ENCODE measurements around the gene CLK3. TPM values are rescaled to one million over a fixed set of nuclear protein-coding genes. Genes with fewer than 3 reads are reported as not detected.
"Not testable (repeated sequence)": the region's sequence is repeated elsewhere in the genome, so short reads cannot be mapped to it uniquely, and the experiment has no call there.

The CLK3 gene
- total RNA-seq, 4 donors from 2014 or later, result 45.4 to 152 (median 105) TPM

DNA sequence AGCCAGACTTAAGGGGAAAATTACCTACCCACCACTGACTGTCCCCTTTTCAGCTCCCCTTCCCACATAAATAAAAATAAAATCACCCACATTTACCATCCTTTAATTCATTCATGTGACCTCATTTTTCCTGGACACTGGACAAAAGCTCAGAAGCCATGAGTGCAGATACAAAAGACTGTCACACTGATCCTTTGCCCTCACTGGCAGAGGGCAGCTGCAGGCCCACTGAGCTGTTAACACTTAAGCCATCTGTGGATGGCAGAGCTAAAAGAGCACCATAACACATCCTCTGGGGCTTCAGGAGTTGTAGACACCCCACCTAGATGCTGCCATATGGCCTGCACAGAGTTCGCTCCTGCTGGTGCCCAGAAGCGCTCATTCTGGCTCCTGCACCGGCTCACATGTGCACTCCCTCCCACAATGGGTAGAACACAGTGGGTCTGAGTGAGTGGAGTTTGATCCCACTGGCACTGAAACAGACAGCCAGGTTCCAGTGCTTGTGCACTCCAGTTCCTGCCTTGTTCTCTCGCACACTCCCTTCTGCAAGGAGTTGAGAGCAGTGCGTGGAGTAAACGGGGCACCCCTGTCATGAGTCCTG lies 41.4 kb downstream of the CLK3 start:
- no peak for ATAC-seq
- no peak for DNase-seq
- peaks cover 44 to 55% of the 10 kb centered on the region in 2 donors for H3K4me1 ChIP-seq
- H3K4me3 ChIP-seq, result no peak overlapping the region
- peak overlapping the region in 2 of 4 donors; percentile 25 to 41 for H3K27ac ChIP-seq
- no peaks in the 10 kb centered on the region for H3K27me3 ChIP-seq
- H3K36me3 ChIP-seq, result peaks cover 0 to 6% of the 10 kb centered on the region in 2 donors
- in situ Hi-C loops (cut with MboI; ENCODE audit: low sequenced_read_pairs in 4 of 4), result no loop called here
- intact Hi-C loops (cut with DNase I; ENCODE audit: low total_unique reads), result no loop called here
- H3K9me3 ChIP-seq, result no peaks in the 10 kb centered on the region
- TF ChIP-seq, protein P1, sequence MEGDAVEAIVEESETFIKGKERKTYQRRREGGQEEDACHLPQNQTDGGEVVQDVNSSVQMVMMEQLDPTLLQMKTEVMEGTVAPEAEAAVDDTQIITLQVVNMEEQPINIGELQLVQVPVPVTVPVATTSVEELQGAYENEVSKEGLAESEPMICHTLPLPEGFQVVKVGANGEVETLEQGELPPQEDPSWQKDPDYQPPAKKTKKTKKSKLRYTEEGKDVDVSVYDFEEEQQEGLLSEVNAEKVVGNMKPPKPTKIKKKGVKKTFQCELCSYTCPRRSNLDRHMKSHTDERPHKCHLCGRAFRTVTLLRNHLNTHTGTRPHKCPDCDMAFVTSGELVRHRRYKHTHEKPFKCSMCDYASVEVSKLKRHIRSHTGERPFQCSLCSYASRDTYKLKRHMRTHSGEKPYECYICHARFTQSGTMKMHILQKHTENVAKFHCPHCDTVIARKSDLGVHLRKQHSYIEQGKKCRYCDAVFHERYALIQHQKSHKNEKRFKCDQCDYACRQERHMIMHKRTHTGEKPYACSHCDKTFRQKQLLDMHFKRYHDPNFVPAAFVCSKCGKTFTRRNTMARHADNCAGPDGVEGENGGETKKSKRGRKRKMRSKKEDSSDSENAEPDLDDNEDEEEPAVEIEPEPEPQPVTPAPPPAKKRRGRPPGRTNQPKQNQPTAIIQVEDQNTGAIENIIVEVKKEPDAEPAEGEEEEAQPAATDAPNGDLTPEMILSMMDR (IDR thresholded peaks at IDR 0.05 in 4 of 5, conservative IDR thresholded peaks at IDR 0.05 in 1 of 5), result no peak
- no peak for TF ChIP-seq POLR2A (IDR thresholded peaks at IDR 0.05)

DNA sequence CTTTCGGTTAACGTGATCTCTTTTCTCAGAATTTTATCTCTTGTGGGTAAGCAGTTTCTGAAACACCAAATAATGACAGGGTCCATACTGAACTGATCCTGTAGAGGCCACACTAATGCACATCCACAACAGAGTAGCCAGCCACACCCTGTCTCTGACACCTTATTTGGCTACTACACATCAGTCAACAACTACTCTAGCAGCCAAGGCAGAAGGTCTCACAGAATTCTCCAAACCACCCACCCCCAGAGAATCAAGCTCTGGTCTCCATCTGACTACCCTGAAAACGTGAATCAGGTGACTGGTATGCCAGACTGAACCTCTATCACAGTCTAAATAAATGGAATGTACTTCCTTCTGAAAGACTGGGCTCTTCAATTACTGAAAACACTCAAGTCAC lies 42.2 kb downstream of the CLK3 start:
- in situ Hi-C loops (cut with MboI; ENCODE audit: low sequenced_read_pairs in 4 of 4), result no loop called here
- Histone ChIP-seq H3K4me1 (peaks cover 52 to 60% of the 10 kb centered on the region in 2 donors), H3K36me3 (peaks cover 0 to 6% of the 10 kb centered on the region in 2 donors), H3K4me3 (no peak overlapping the region), H3K9me3 (no peaks in the 10 kb centered on the region), H3K27me3 (no peaks in the 10 kb centered on the region), H3K27ac (no peak overlapping the region)
- intact Hi-C loops (cut with DNase I; ENCODE audit: low total_unique reads), result no loop called here
- TF ChIP-seq, protein P1 (IDR thresholded peaks at IDR 0.05 in 4 of 5, conservative IDR thresholded peaks at IDR 0.05 in 1 of 5), result no peak
- no peak for TF ChIP-seq POLR2A (IDR thresholded peaks at IDR 0.05)
- ATAC-seq (no peak), DNase-seq (no peak)

DNA sequence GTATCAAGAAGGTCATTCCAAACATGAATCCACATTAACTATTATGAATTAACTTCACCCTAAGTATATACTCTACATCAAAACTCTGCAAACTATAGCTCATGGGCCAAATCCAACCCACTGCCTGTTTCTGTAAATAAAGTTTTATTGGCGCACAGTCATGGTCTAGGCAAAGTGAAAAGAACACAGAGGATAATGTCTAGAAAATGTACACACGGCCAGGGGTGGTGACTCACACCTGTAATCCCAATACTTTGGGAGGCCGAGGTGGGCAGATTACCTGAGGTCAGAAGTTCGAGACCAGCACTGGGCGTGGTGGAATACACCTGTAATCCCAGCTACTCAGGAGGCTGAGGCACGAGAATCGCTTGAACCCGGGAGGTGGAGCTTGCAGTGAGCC lies 45.6 kb downstream of the CLK3 start:
- DNase-seq; intact Hi-C loops (cut with DNase I; ENCODE audit: low total_unique reads); H3K36me3 ChIP-seq; H3K9me3 ChIP-seq; ATAC-seq; H3K27ac ChIP-seq; in situ Hi-C loops (cut with MboI; ENCODE audit: low sequenced_read_pairs in 4 of 4); H3K27me3 ChIP-seq; H3K4me3 ChIP-seq: not testable (repeated sequence)
- H3K4me1 ChIP-seq, result peaks cover 49 to 51% of the 10 kb centered on the region in 2 donors

DNA sequence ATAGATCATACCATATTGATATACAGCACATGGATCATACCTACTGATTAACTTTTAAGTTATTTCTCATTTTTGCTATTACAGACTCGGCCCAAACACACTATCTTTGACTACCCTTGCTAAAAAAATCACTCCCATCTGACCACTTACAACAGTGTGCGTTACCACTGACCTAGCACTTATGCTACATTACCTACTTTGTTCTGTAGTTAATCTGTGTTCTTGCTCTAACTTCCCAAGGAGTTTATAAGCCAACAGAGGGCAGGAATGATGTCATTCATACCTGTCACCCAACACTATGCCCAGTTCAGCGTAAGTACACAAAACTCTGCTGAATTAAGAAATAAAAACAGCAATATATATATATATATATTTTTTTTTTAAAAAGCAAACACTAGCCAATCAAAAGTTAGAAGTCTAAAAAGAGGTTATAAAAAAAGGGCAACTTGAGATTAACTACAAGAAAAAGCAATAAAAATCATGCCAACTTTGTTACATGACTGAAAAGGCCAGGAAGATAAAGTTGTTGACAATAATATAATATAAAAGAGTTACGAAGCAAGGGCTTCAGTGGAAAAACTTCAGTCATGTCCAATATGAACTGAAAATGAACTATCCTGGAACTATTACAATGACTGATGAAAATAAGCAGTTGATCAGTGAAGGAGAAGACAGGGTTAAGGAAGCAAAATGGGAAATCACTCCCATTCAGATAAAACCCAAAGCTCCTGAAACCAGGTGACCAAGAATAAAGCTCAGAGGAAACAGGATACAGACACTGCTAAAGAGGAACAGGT lies 46.6 kb downstream of the CLK3 start:
- in situ Hi-C loops (cut with MboI; ENCODE audit: low sequenced_read_pairs in 4 of 4), result no loop called here

More for the DNA sequence above, 46.6 kb downstream of the CLK3 start:
- Histone ChIP-seq H3K9me3 (no peaks in the 10 kb centered on the region), H3K4me3 (no peak overlapping the region), H3K27me3 (no peaks in the 10 kb centered on the region), H3K36me3 (peaks cover 0 to 6% of the 10 kb centered on the region in 2 donors), H3K27ac (peak overlapping the region; percentile 9 to 84 (median 56)), H3K4me1 (peaks cover 41 to 44% of the 10 kb centered on the region in 2 donors)
- DNase-seq (no peak), ATAC-seq (no peak)
- TF ChIP-seq, protein P1 (IDR thresholded peaks at IDR 0.05 in 4 of 5, conservative IDR thresholded peaks at IDR 0.05 in 1 of 5), result no peak
- TF ChIP-seq POLR2A (IDR thresholded peaks at IDR 0.05), result no peak
- intact Hi-C loops (cut with DNase I; ENCODE audit: low total_unique reads), result no loop called here

All from gastrocnemius medialis (tissue), 4 donors.